Neural cell (in vitro differentiated cells): ENCODE measurements around the gene MAGI2.

ENCODE experiments used
- CTCF ChIP-seq: fragments of 450-650 bp; IDR thresholded peaks from 2 replicates; pipeline ENCODE4 v1.5.1; 2014; ENCODE audit warnings: antibody characterized with exemption, mild to moderate bottlenecking, moderate library complexity; ENCODE audit not compliant: poor library complexity, severe bottlenecking
- EZH2 ChIP-seq: fragments of 200-600, 300-800 bp; shearing (Covaris generic), sonication (generic); IDR thresholded peaks from 2 replicates; pipeline ENCODE4 v1.6.1; 2014; ENCODE audit warnings: antibody characterized with exemption, low read length, borderline replicate concordance, mild to moderate bottlenecking; ENCODE audit not compliant: insufficient read depth, poor library complexity, severe bottlenecking
- MXI1 ChIP-seq: fragments of 450-650 bp; conservative IDR thresholded peaks from 2 replicates; pipeline ENCODE4 v1.6.1; 2014; ENCODE audit warnings: antibody characterized with exemption, mild to moderate bottlenecking; ENCODE audit not compliant: poor library complexity, severe bottlenecking
- POLR2AphosphoS5 ChIP-seq: IDR thresholded peaks from 2 replicates; pipeline ENCODE4 v1.6.1; 2012
- TF ChIP-seq, protein P1 (sequence below): IDR thresholded peaks from 2 replicates; pipeline ENCODE4 v1.6.1; 2012; ENCODE audit warnings: borderline replicate concordance

- TF ChIP-seq CTCF (no peak), EZH2 (no peak), POLR2AphosphoS5 (no peak), MXI1 (no peak)
- TF ChIP-seq, protein P1, sequence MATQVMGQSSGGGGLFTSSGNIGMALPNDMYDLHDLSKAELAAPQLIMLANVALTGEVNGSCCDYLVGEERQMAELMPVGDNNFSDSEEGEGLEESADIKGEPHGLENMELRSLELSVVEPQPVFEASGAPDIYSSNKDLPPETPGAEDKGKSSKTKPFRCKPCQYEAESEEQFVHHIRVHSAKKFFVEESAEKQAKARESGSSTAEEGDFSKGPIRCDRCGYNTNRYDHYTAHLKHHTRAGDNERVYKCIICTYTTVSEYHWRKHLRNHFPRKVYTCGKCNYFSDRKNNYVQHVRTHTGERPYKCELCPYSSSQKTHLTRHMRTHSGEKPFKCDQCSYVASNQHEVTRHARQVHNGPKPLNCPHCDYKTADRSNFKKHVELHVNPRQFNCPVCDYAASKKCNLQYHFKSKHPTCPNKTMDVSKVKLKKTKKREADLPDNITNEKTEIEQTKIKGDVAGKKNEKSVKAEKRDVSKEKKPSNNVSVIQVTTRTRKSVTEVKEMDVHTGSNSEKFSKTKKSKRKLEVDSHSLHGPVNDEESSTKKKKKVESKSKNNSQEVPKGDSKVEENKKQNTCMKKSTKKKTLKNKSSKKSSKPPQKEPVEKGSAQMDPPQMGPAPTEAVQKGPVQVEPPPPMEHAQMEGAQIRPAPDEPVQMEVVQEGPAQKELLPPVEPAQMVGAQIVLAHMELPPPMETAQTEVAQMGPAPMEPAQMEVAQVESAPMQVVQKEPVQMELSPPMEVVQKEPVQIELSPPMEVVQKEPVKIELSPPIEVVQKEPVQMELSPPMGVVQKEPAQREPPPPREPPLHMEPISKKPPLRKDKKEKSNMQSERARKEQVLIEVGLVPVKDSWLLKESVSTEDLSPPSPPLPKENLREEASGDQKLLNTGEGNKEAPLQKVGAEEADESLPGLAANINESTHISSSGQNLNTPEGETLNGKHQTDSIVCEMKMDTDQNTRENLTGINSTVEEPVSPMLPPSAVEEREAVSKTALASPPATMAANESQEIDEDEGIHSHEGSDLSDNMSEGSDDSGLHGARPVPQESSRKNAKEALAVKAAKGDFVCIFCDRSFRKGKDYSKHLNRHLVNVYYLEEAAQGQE, result no peak
Observed at GRCh38 chr7:79199266-79199665, 254.2 kb downstream of the MAGI2 start.
